Tibial nerve (tissue), 4 donors: ENCODE data around the gene CTTNBP2. TPM values are rescaled to one million over a fixed set of nuclear protein-coding genes. Genes with fewer than 3 reads are reported as not detected.

Experiments used
- DNase-seq, 2 donors: peaks; one replicate each; pipeline ENCODE4 v3.0.0-alpha.2; 2019; ENCODE audit warnings: low spot score in 2 of 2
- H3K27ac ChIP-seq, 4 donors: fragments of 200-600 bp; sonication (generic) in 3 of 4; one replicate each; pipeline ENCODE4 v1.5.1; 2017 to 2019; ENCODE audit warnings: mild to moderate bottlenecking in 1 of 4
- H3K27me3 ChIP-seq, 2 donors: fragments of 200-600 bp; sonication (generic) in 1 of 2; one replicate each; pipeline versions ENCODE4 v1.5.1 to v1.6.0; 2017 to 2019
- H3K36me3 ChIP-seq, 3 donors: fragments of 200-600 bp; sonication (generic); one replicate each; pipeline ENCODE4 v1.5.1; 2018 to 2019
- H3K4me1 ChIP-seq, 4 donors: fragments of 200-600 bp; sonication (generic) in 3 of 4; one replicate each; pipeline ENCODE4 v1.5.1; 2017 to 2019
- H3K4me3 ChIP-seq, 4 donors: fragments of 200-600 bp; sonication (generic) in 3 of 4; one replicate each; pipeline ENCODE4 v1.5.1; 2017 to 2019; ENCODE audit warnings: mild to moderate bottlenecking in 1 of 4, moderate library complexity in 1 of 4
- H3K9me3 ChIP-seq, 4 donors: fragments of 200-600 bp; sonication (generic) in 3 of 4; one replicate each; pipeline ENCODE4 v1.5.1; 2017 to 2019
- EP300 ChIP-seq, 2 donors: sonication (generic); formaldehyde crosslinking; IDR thresholded peaks; one replicate each; pipeline ENCODE4 v1.6.1; 2017; ENCODE audit warnings: antibody characterized with exemption in 2 of 2, mild to moderate bottlenecking in 1 of 2
- POLR2A ChIP-seq, 2 donors: fragments of 450-650 bp; IDR thresholded peaks; one replicate each; pipeline ENCODE4 v1.6.1; 2017; ENCODE audit warnings: antibody characterized with exemption in 2 of 2, mild to moderate bottlenecking in 2 of 2, moderate library complexity in 2 of 2
- WGBS, 2 donors: methylation state at CpG; one replicate each; pipeline ENCODE4 v1.1.5; 2018; 5-methylcytosine and 5-hydroxymethylcytosine counted together
- total RNA-seq, 4 donors: library from RNA; depleted of rRNA; stranded (reverse); fragments of >200 nt; gene quantifications; one replicate each; pipeline ENCODE4 v1.1.0, GENCODE V29; 2016
- TF ChIP-seq, protein P1 (sequence below), 5 experiments: fragments of 200-600 bp in 3 of 5; fragments of 450-650 bp in 2 of 5; sonication (generic) in 3 of 5; IDR thresholded peaks; one replicate each; pipeline ENCODE4 v1.5.1; 2016 to 2019; ENCODE audit warnings: antibody characterized with exemption in 5 of 5, mild to moderate bottlenecking in 3 of 5, moderate library complexity in 2 of 5

Gene CTTNBP2
- total RNA-seq, 4 donors from 2014 or later = 12.9 to 19.3 (median 17.1) TPM

- no peaks in the 10 kb centered on the region for H3K27me3 ChIP-seq
- DNase-seq = no peak
- H3K4me1 ChIP-seq = no peaks in the 10 kb centered on the region
- TF ChIP-seq, protein P1, sequence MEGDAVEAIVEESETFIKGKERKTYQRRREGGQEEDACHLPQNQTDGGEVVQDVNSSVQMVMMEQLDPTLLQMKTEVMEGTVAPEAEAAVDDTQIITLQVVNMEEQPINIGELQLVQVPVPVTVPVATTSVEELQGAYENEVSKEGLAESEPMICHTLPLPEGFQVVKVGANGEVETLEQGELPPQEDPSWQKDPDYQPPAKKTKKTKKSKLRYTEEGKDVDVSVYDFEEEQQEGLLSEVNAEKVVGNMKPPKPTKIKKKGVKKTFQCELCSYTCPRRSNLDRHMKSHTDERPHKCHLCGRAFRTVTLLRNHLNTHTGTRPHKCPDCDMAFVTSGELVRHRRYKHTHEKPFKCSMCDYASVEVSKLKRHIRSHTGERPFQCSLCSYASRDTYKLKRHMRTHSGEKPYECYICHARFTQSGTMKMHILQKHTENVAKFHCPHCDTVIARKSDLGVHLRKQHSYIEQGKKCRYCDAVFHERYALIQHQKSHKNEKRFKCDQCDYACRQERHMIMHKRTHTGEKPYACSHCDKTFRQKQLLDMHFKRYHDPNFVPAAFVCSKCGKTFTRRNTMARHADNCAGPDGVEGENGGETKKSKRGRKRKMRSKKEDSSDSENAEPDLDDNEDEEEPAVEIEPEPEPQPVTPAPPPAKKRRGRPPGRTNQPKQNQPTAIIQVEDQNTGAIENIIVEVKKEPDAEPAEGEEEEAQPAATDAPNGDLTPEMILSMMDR (IDR thresholded peaks at IDR 0.05) = no peak
- TF ChIP-seq POLR2A (IDR thresholded peaks at IDR 0.05) = no peak
- TF ChIP-seq EP300 (IDR thresholded peaks at IDR 0.05) = no peak
- no peak overlapping the region for H3K27ac ChIP-seq
- WGBS, 2 donors = 89 to 92% methylated on average over 2 of the region's 2 CpGs
- no peak overlapping the region for H3K4me3 ChIP-seq
- H3K36me3 ChIP-seq = peaks cover 0 to 20% (median 0%) of the 10 kb centered on the region in 3 donors
- no peaks in the 10 kb centered on the region for H3K9me3 ChIP-seq
These were observed 79.3 kb downstream of the CTTNBP2 start for GRCh38 chr7:117793976-117794375.

DNA sequence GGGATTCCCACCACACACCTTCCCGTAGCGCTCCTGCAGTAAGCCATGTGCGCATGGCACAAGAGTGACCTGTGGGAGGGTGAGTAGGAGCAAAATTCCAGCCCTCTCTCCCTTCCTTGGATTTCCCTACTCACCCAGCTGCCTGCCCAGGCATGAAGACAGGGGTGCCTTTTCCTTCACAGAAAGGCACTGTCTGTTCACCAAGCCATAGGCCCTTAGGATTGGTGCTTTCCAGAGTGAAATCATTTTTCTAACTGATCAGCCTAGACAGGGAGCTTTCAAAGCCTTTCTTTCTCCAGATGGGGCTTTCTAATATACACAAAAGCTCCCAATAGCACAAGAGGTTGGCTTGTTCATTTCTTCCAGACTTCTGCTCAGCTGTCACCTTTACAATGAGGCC is 79.7 kb downstream of the CTTNBP2 start:
- Histone ChIP-seq H3K36me3 (peaks cover 0 to 20% (median 0%) of the 10 kb centered on the region in 3 donors), H3K27ac (no peak overlapping the region), H3K27me3 (no peaks in the 10 kb centered on the region), H3K4me1 (no peaks in the 10 kb centered on the region), H3K9me3 (no peaks in the 10 kb centered on the region), H3K4me3 (no peak overlapping the region)
- 88 to 91% methylated on average over 3 of the region's 3 CpGs for WGBS, 2 donors
- no peak for DNase-seq
- TF ChIP-seq, protein P1 (IDR thresholded peaks at IDR 0.05) = no peak
- TF ChIP-seq EP300 (IDR thresholded peaks at IDR 0.05) = no peak
- TF ChIP-seq POLR2A (IDR thresholded peaks at IDR 0.05) = no peak

- H3K9me3 ChIP-seq = no peaks in the 10 kb centered on the region
- DNase-seq = no peak
- WGBS, 2 donors = 86 to 91% methylated on average over 17 to 18 of the region's 18 CpGs
- peak overlapping the region in 2 of 4 donors; percentile 2 to 16 for H3K27ac ChIP-seq
- TF ChIP-seq, protein P1 (IDR thresholded peaks at IDR 0.05) = no peak
- TF ChIP-seq EP300 (IDR thresholded peaks at IDR 0.05) (peak; percentile 46 to 76), POLR2A (IDR thresholded peaks at IDR 0.05) (no peak)
- H3K27me3 ChIP-seq = no peaks in the 10 kb centered on the region
- peaks cover 0 to 20% (median 0%) of the 10 kb centered on the region in 3 donors for H3K36me3 ChIP-seq
- H3K4me1 ChIP-seq = no peaks in the 10 kb centered on the region
- no peak overlapping the region for H3K4me3 ChIP-seq
These were observed 81.1 kb downstream of the CTTNBP2 start for GRCh38 chr7:117791877-117792780.

DNA sequence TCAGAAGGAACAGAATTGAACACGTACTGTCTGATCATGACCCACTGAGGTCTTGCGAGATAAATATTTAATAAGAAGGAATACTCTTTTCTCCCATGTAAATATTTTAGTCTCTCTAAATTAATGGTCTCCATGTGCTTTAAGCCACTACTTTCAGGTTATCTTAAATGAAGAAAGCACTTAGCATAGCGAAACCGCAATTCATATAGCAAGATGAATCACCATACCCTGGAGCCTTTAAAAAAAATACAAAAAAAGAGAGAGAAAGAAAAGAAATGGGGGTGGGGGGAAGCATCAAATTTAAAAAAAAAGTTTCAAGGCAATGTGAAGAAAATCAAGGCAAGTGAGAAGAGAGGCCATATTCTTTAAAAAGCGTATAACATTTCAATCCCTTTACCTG is 82.5 kb downstream of the CTTNBP2 start:
- Histone ChIP-seq H3K36me3 (peaks cover 0 to 20% (median 0%) of the 10 kb centered on the region in 3 donors), H3K9me3 (no peaks in the 10 kb centered on the region), H3K27ac (no peak overlapping the region), H3K4me3 (no peak overlapping the region), H3K4me1 (no peaks in the 10 kb centered on the region), H3K27me3 (no peaks in the 10 kb centered on the region)
- TF ChIP-seq POLR2A (IDR thresholded peaks at IDR 0.05) (no peak), EP300 (IDR thresholded peaks at IDR 0.05) (no peak)
- TF ChIP-seq, protein P1 (IDR thresholded peaks at IDR 0.05) = no peak
- WGBS, 2 donors = 91 to 93% methylated on average over 5 of the region's 5 CpGs
- no peak for DNase-seq

GRCh38 chr7:117790251-117790650 is 83.0 kb downstream of the CTTNBP2 start:
- no peak for DNase-seq
- 82 to 92% methylated on average over 2 of the region's 2 CpGs for WGBS, 2 donors

More at GRCh38 chr7:117790251-117790650, 83.0 kb downstream of the CTTNBP2 start:
- Histone ChIP-seq H3K27me3 (no peaks in the 10 kb centered on the region), H3K36me3 (peaks cover 0 to 20% (median 0%) of the 10 kb centered on the region in 3 donors), H3K4me3 (no peak overlapping the region), H3K4me1 (no peaks in the 10 kb centered on the region), H3K27ac (no peak overlapping the region), H3K9me3 (no peaks in the 10 kb centered on the region)
- TF ChIP-seq EP300 (IDR thresholded peaks at IDR 0.05) = no peak
